NB4 (cell line): ENCODE results near the gene PCOLCE2.

Experiments
- DNase-seq: peaks from one replicate; pipeline ENCODE4 v3.0.0; 2010; ENCODE audit warnings: low read depth
- H3K4me3 ChIP-seq: one replicate; pipeline ENCODE4 v1.5.1; 2011; ENCODE audit warnings: mild to moderate bottlenecking, low read depth, low read length, moderate library complexity
- MYC ChIP-seq: IDR thresholded peaks from 2 replicates; pipeline ENCODE4 v1.6.1; 2011; ENCODE audit warnings: low read depth, low read length
- POLR2A ChIP-seq: IDR thresholded peaks from 2 replicates; pipeline ENCODE4 v1.6.1; 2011; ENCODE audit warnings: mild to moderate bottlenecking; ENCODE audit not compliant: insufficient read length; ENCODE audit errors: extremely low read depth
- TF ChIP-seq, protein P1 (sequence below): IDR thresholded peaks from 2 replicates; pipeline ENCODE4 v1.6.1; 2011; ENCODE audit warnings: low read depth, low read length
- TF ChIP-seq, protein P2 (sequence below): IDR thresholded peaks from one replicate; pipeline ENCODE4 v1.5.1; 2012; ENCODE audit warnings: low read depth, low read length

PCOLCE2 gene

DNA sequence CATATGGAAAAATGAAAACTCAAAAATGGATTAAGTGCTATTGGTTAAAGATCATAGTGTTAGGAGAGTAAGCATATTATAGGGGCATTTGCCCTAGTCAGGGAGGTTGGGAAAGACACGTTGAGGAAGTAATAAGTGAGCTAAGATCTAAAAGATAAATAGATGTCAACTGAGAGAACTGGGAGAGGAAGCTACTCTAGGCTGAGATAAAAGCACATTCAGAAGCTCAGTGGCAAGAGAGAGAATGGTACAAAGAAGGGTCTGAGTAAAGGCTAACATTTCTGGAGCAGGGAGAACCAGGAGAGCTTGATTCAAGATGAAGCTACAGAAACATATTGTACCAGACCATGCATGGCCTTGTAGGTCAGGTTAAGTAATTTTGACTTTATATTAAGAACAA, 101.2 kb downstream of the PCOLCE2 start:
- TF ChIP-seq, protein P1, sequence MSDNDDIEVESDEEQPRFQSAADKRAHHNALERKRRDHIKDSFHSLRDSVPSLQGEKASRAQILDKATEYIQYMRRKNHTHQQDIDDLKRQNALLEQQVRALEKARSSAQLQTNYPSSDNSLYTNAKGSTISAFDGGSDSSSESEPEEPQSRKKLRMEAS: no peak
- no peak for TF ChIP-seq POLR2A
- TF ChIP-seq MYC: no peak
- TF ChIP-seq, protein P2, sequence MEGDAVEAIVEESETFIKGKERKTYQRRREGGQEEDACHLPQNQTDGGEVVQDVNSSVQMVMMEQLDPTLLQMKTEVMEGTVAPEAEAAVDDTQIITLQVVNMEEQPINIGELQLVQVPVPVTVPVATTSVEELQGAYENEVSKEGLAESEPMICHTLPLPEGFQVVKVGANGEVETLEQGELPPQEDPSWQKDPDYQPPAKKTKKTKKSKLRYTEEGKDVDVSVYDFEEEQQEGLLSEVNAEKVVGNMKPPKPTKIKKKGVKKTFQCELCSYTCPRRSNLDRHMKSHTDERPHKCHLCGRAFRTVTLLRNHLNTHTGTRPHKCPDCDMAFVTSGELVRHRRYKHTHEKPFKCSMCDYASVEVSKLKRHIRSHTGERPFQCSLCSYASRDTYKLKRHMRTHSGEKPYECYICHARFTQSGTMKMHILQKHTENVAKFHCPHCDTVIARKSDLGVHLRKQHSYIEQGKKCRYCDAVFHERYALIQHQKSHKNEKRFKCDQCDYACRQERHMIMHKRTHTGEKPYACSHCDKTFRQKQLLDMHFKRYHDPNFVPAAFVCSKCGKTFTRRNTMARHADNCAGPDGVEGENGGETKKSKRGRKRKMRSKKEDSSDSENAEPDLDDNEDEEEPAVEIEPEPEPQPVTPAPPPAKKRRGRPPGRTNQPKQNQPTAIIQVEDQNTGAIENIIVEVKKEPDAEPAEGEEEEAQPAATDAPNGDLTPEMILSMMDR: no peak
- H3K4me3 ChIP-seq: no peak overlapping the region
- DNase-seq: peak; percentile 63

DNA sequence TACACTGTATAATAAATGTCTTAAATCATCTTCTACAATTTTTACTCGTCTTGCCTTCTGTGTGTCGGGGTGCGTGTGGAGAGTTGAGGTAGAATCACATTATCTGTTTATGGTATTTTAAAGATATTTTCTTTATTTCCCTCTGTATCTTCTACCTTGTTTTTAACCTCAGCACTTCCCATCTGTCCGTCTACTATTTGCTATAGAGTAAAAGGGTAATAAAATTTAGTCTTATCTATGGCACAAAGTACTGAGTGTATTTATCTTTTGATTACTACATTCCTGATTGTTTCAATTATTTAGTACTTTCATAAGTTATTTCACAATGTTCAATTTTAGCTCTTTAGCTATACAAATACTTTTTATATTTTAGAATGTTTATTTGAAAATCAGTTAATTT, 102.9 kb downstream of the PCOLCE2 start:
- TF ChIP-seq, protein P1: no peak
- TF ChIP-seq POLR2A (no peak), MYC (no peak)
- TF ChIP-seq, protein P2: no peak
- DNase-seq: no peak
- no peak overlapping the region for H3K4me3 ChIP-seq

DNA sequence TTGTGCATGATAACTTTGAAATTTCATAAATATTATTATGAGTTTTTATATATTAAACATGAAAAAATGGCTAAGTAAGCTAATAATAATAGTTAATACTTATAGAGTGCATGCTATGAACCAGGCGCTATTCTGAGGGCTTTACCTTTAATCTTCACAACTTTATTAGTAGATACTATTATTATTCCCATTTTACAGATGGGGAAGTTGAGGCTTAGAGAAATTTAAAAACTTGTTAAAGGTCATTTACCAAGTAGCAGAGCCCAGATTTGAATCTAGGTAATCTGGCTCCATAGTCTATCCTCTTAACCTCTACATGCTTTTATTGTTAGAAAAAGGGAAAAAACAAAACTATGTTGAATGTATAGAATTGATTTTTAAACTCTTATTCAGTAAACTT, 104.7 kb downstream of the PCOLCE2 start:
- no peak for DNase-seq
- H3K4me3 ChIP-seq: no peak overlapping the region
- TF ChIP-seq MYC (no peak), POLR2A (no peak)
- TF ChIP-seq, protein P2: no peak
- TF ChIP-seq, protein P1: no peak

GRCh38 chr3:142782616-142783015, 106.3 kb downstream of the PCOLCE2 start:
- TF ChIP-seq, protein P1: no peak
- TF ChIP-seq, protein P2: no peak
- TF ChIP-seq MYC (no peak), POLR2A (no peak)
- DNase-seq: peak; percentile 22
- no peak overlapping the region for H3K4me3 ChIP-seq

GRCh38 chr3:142779591-142779990, 109.3 kb downstream of the PCOLCE2 start:
- DNase-seq: no peak
- H3K4me3 ChIP-seq: no peak overlapping the region

More at GRCh38 chr3:142779591-142779990, 109.3 kb downstream of the PCOLCE2 start:
- TF ChIP-seq, protein P1: no peak
- TF ChIP-seq POLR2A (no peak), MYC (no peak)
- TF ChIP-seq, protein P2: no peak
